ENCODE data around the gene NVL.
"Not testable (repeated sequence)": the region's sequence is repeated elsewhere in the genome, so short reads cannot be mapped to it uniquely, and the experiment has no call there.

NVL gene

GRCh38 chr1:224359207-224359606 is 29.2 kb upstream of the NVL start:
- TF ChIP-seq, protein P1, sequence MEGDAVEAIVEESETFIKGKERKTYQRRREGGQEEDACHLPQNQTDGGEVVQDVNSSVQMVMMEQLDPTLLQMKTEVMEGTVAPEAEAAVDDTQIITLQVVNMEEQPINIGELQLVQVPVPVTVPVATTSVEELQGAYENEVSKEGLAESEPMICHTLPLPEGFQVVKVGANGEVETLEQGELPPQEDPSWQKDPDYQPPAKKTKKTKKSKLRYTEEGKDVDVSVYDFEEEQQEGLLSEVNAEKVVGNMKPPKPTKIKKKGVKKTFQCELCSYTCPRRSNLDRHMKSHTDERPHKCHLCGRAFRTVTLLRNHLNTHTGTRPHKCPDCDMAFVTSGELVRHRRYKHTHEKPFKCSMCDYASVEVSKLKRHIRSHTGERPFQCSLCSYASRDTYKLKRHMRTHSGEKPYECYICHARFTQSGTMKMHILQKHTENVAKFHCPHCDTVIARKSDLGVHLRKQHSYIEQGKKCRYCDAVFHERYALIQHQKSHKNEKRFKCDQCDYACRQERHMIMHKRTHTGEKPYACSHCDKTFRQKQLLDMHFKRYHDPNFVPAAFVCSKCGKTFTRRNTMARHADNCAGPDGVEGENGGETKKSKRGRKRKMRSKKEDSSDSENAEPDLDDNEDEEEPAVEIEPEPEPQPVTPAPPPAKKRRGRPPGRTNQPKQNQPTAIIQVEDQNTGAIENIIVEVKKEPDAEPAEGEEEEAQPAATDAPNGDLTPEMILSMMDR (IDR thresholded peaks at IDR 0.05; ENCODE audit: insufficient read depth, low read depth, low read length, missing control alignments), result no peak
- H3K4me3 ChIP-seq (ENCODE audit: low read depth, low read length), result no peak overlapping the region
- no peak for DNase-seq (ENCODE audit: low read depth)

GRCh38 chr1:224358237-224358636 is 28.3 kb upstream of the NVL start:
- TF ChIP-seq, protein P1 (IDR thresholded peaks at IDR 0.05; ENCODE audit: insufficient read depth, low read depth, low read length, missing control alignments), result no peak
- H3K4me3 ChIP-seq (ENCODE audit: low read depth, low read length), result no peak overlapping the region; the same call in 1 of the 2 replicates
- DNase-seq (ENCODE audit: low read depth), result no peak

GRCh38 chr1:224357626-224358124 is 27.7 kb upstream of the NVL start:
- TF ChIP-seq, protein P1 (IDR thresholded peaks at IDR 0.05; ENCODE audit: insufficient read depth, low read depth, low read length, missing control alignments), result no peak
- DNase-seq (ENCODE audit: low read depth), result no peak
- peak overlapping the region; percentile 91 for H3K4me3 ChIP-seq (ENCODE audit: low read depth, low read length)

GRCh38 chr1:224356685-224357625 is 27.0 kb upstream of the NVL start, which contains the start of gene CNIH4:
CNIH4 (plus strand) TSS chr1:224356879; CDS start chr1:224356925, 46 bp downstream.
- peak; percentile 95 for DNase-seq (ENCODE audit: low read depth)

DNA sequence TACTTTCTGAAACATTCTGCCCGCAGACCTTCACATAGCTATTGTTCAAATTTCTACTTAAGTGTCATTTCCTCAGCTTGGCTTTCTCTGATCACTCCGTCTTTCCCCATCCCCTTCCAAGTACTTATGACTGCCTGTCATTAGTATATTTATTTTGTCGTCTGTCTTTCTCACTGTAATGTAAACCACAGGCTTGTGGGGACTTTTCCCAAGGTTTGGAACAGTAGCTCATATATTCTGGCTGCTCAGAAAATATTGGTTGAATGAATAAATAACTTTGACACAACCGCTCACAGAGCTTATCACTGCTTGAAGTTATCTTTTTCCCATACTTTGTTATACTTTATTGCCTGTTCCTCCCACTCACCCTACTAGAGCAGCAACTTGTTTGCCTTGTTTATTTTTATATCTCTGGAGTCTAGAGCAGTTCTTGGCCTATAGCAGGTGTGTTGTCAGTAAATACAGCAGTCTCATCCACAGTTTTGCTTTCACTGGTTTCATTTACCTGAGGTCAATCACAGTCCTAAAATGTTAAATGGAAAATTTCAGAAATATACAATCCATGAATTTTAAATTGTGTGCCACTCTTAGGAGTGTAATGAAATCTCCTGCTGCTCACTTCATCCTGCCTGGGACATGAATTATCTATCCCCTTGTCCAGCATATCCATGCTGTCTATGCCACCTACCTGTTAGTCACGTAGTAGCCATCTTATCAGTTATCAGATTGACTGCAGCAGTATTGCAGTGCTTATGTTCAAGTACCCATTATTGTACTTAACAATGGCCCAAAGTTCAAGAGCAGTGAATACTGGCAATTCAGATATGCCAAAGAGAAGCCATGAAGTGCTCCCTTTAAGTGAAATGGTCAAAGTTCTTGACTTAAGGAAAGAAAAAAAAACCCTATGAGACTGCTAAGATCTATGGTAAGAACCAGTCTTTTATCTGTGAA is 24.3 kb upstream of the NVL start:
- TF ChIP-seq, protein P1 (IDR thresholded peaks at IDR 0.05; ENCODE audit: insufficient read depth, low read depth, low read length, missing control alignments), result no peak
- no peak for DNase-seq (ENCODE audit: low read depth)
- no peak overlapping the region for H3K4me3 ChIP-seq (ENCODE audit: low read depth, low read length)

More at GRCh38 chr1:224356685-224357625, 27.0 kb upstream of the NVL start, which contains the start of gene CNIH4:
- TF ChIP-seq, protein P1 (IDR thresholded peaks at IDR 0.05; ENCODE audit: insufficient read depth, low read depth, low read length, missing control alignments), result no peak
- peak within 1 kb of the TSS; percentile 91 for H3K4me3 ChIP-seq (ENCODE audit: low read depth, low read length)

GRCh38 chr1:224352436-224353085 is 22.6 kb upstream of the NVL start:
- DNase-seq (ENCODE audit: low read depth), result not testable (repeated sequence)

DNA sequence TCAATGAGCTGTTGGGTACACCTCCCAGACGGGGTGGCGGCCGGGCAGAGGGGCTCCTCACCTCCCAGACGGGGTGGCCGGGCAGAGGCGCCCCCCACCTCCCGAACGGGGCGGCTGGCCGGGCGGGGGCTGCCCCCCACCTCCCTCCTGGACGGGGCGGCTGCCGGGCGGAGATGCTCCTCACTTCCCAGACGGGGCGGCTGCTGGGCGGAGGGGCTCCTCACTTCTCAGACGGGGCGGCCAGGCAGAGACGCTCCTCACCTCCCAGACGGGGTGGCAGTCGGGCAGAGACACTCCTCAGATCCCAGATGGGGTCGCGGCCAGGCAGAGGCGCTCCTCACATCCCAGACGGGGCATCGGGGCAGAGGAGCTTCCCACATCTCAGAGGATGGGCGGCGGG is 19.7 kb upstream of the NVL start:
- not testable (repeated sequence) for DNase-seq (ENCODE audit: low read depth); H3K4me3 ChIP-seq (ENCODE audit: low read depth, low read length)

More at GRCh38 chr1:224352436-224353085, 22.6 kb upstream of the NVL start:
- H3K4me3 ChIP-seq (ENCODE audit: low read depth, low read length), result not testable (repeated sequence)
